ENCODE measurements around the gene NCOA3.

DNA sequence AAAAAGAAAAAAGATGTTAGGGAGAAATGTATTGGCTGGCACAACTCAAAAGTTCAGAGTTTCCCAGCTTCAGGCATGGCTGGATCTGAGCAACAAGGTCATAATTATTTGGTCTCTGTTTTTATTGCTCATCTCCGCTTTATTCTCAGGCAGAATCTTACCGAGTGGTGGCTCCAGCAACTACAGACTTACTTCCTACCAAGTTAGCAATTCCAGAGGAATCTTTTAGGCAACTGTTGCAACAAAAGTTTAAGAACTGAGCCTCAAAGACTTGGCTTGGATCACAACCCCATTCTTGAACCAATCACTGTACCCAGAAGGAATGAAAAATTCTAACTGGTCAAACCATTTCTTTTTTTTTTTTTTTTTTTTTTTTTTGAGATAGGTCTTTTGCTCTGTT is 35.5 kb upstream of the NCOA3 start:
- TF ChIP-seq DPF2 (IDR thresholded peaks at IDR 0.05), result no peak
- TF ChIP-seq, protein P1, sequence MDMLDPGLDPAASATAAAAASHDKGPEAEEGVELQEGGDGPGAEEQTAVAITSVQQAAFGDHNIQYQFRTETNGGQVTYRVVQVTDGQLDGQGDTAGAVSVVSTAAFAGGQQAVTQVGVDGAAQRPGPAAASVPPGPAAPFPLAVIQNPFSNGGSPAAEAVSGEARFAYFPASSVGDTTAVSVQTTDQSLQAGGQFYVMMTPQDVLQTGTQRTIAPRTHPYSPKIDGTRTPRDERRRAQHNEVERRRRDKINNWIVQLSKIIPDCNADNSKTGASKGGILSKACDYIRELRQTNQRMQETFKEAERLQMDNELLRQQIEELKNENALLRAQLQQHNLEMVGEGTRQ (IDR thresholded peaks at IDR 0.05; ENCODE audit: borderline replicate concordance, low read depth, low read length), result no peak
- no peak for TF ChIP-seq CREB1 (IDR thresholded peaks at IDR 0.05; ENCODE audit: low read depth)
- no peak for TF ChIP-seq EZH2 (IDR thresholded peaks at IDR 0.05; ENCODE audit: borderline replicate concordance, control insufficient read depth, low read depth, low read length)
- TF ChIP-seq, protein P2, sequence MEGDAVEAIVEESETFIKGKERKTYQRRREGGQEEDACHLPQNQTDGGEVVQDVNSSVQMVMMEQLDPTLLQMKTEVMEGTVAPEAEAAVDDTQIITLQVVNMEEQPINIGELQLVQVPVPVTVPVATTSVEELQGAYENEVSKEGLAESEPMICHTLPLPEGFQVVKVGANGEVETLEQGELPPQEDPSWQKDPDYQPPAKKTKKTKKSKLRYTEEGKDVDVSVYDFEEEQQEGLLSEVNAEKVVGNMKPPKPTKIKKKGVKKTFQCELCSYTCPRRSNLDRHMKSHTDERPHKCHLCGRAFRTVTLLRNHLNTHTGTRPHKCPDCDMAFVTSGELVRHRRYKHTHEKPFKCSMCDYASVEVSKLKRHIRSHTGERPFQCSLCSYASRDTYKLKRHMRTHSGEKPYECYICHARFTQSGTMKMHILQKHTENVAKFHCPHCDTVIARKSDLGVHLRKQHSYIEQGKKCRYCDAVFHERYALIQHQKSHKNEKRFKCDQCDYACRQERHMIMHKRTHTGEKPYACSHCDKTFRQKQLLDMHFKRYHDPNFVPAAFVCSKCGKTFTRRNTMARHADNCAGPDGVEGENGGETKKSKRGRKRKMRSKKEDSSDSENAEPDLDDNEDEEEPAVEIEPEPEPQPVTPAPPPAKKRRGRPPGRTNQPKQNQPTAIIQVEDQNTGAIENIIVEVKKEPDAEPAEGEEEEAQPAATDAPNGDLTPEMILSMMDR (IDR thresholded peaks at IDR 0.05 in 2 of 3, conservative IDR thresholded peaks at IDR 0.05 in 1 of 3; ENCODE audit: control insufficient read depth in 2 of 3, extremely low read depth in 1 of 3, insufficient read depth in 1 of 3, low read depth in 3 of 3, low read length in 3 of 3), result no peak
- no peak for TF ChIP-seq STAT3 (IDR thresholded peaks at IDR 0.05; ENCODE audit: low read depth, low read length)
- no peak for TF ChIP-seq RELA (IDR thresholded peaks at IDR 0.05; ENCODE audit: borderline replicate concordance, partially characterized antibody)
- no peak for TF ChIP-seq ZNF622 (IDR thresholded peaks at IDR 0.05)
- no peak for TF ChIP-seq SREBF1 (IDR thresholded peaks at IDR 0.05; ENCODE audit: low read length)
- no peak for TF ChIP-seq NR2C1 (IDR thresholded peaks at IDR 0.05)
- TF ChIP-seq, protein P3, sequence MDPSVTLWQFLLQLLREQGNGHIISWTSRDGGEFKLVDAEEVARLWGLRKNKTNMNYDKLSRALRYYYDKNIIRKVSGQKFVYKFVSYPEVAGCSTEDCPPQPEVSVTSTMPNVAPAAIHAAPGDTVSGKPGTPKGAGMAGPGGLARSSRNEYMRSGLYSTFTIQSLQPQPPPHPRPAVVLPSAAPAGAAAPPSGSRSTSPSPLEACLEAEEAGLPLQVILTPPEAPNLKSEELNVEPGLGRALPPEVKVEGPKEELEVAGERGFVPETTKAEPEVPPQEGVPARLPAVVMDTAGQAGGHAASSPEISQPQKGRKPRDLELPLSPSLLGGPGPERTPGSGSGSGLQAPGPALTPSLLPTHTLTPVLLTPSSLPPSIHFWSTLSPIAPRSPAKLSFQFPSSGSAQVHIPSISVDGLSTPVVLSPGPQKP (IDR thresholded peaks at IDR 0.05; ENCODE audit: low read depth, low read length), result no peak
- TF ChIP-seq SIX5 (IDR thresholded peaks at IDR 0.05; ENCODE audit: low read depth, low read length, severe bottlenecking), result no peak
- no peak for TF ChIP-seq TAF1 (IDR thresholded peaks at IDR 0.05; ENCODE audit: borderline replicate concordance, low read depth, low read length)
- TF ChIP-seq, protein P4, sequence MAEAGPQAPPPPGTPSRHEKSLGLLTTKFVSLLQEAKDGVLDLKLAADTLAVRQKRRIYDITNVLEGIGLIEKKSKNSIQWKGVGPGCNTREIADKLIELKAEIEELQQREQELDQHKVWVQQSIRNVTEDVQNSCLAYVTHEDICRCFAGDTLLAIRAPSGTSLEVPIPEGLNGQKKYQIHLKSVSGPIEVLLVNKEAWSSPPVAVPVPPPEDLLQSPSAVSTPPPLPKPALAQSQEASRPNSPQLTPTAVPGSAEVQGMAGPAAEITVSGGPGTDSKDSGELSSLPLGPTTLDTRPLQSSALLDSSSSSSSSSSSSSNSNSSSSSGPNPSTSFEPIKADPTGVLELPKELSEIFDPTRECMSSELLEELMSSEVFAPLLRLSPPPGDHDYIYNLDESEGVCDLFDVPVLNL (IDR thresholded peaks at IDR 0.05; ENCODE audit: low read depth, low read length), result no peak

Measured in GM12878 (cell line).